Measurements from ENCODE around the gene AGBL1.

Gene AGBL1

DNA sequence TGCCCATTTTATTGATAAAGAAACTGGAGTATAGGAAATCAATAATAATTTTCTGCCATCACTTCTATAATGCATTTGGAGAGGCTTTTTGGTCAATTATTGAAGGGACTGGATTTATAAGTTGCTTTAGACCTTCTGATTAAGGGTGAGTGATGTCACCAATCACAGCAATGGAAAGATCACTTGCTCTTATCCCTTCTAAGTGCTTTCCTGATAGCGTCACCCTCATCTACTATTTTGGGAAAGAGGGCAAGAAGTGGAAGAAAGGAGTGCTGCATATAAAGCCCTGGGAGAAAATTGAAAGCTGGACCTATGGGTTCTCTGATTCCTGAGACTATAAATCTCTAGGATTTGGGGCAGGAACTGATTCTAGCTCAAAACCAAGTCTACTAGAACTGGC, 771.3 kb downstream of the AGBL1 start:
- no peak for TF ChIP-seq CEBPB (IDR thresholded peaks at IDR 0.05)

DNA sequence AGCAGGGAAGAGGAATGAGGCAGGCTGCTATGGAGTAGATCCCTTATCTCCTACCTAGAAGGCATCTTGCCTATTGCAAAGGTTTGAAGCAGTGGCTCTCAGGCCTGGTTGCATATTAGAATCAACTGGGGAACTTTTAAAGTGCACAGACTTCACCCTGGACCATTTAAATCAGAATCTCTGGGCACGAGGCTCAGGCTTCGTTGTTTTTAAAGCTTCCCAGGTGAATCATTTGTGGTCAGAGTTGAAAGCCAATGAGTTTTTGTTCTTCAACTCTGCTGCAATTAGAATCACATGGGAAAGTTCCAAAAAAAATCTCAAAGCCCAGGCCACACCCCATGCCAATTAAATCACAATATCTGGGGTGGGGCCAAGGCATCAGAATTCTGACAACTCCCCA, 773.1 kb downstream of the AGBL1 start:
- no peak for TF ChIP-seq CEBPB (IDR thresholded peaks at IDR 0.05)
- no peak for TF ChIP-seq CREB1 (IDR thresholded peaks at IDR 0.05; ENCODE audit: low read depth)
- TF ChIP-seq, protein P1, sequence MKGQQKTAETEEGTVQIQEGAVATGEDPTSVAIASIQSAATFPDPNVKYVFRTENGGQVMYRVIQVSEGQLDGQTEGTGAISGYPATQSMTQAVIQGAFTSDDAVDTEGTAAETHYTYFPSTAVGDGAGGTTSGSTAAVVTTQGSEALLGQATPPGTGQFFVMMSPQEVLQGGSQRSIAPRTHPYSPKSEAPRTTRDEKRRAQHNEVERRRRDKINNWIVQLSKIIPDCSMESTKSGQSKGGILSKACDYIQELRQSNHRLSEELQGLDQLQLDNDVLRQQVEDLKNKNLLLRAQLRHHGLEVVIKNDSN (IDR thresholded peaks at IDR 0.05), result no peak

DNA sequence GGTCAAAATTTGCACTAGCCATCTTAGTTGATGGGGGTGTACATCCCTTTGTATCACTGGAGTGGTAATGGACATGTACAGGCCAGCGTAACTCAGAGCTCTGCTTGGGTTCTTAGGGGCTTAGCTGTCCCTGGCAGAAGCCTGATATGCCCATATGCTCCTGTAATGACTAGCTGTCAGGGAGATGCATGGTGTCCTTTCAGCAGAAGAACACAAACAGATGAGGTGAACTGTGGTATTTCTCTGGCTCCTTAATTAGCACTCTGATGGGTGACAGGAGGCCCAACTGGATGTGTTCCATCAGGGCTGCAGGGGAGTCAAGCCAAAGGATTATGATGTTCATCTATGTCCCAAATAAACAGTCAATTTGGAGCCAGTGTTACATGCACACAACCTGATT, 774.5 kb downstream of the AGBL1 start:
- TF ChIP-seq EP300 (IDR thresholded peaks at IDR 0.05; ENCODE audit: borderline replicate concordance) (no peak), CEBPB (IDR thresholded peaks at IDR 0.05) (no peak), FOXM1 (IDR thresholded peaks at IDR 0.05; ENCODE audit: borderline replicate concordance, low read depth) (no peak), TEAD4 (IDR thresholded peaks at IDR 0.05) (no peak), TCF12 (IDR thresholded peaks at IDR 0.05; ENCODE audit: low read depth) (no peak), ZBTB7A (IDR thresholded peaks at IDR 0.05; ENCODE audit: low read depth) (no peak), CREB1 (IDR thresholded peaks at IDR 0.05; ENCODE audit: low read depth) (no peak)
- TF ChIP-seq, protein P2, sequence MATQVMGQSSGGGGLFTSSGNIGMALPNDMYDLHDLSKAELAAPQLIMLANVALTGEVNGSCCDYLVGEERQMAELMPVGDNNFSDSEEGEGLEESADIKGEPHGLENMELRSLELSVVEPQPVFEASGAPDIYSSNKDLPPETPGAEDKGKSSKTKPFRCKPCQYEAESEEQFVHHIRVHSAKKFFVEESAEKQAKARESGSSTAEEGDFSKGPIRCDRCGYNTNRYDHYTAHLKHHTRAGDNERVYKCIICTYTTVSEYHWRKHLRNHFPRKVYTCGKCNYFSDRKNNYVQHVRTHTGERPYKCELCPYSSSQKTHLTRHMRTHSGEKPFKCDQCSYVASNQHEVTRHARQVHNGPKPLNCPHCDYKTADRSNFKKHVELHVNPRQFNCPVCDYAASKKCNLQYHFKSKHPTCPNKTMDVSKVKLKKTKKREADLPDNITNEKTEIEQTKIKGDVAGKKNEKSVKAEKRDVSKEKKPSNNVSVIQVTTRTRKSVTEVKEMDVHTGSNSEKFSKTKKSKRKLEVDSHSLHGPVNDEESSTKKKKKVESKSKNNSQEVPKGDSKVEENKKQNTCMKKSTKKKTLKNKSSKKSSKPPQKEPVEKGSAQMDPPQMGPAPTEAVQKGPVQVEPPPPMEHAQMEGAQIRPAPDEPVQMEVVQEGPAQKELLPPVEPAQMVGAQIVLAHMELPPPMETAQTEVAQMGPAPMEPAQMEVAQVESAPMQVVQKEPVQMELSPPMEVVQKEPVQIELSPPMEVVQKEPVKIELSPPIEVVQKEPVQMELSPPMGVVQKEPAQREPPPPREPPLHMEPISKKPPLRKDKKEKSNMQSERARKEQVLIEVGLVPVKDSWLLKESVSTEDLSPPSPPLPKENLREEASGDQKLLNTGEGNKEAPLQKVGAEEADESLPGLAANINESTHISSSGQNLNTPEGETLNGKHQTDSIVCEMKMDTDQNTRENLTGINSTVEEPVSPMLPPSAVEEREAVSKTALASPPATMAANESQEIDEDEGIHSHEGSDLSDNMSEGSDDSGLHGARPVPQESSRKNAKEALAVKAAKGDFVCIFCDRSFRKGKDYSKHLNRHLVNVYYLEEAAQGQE (IDR thresholded peaks at IDR 0.05; ENCODE audit: low read depth), result no peak
- TF ChIP-seq, protein P3, sequence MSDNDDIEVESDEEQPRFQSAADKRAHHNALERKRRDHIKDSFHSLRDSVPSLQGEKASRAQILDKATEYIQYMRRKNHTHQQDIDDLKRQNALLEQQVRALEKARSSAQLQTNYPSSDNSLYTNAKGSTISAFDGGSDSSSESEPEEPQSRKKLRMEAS (IDR thresholded peaks at IDR 0.05), result no peak
- TF ChIP-seq, protein P1 (IDR thresholded peaks at IDR 0.05), result no peak

DNA sequence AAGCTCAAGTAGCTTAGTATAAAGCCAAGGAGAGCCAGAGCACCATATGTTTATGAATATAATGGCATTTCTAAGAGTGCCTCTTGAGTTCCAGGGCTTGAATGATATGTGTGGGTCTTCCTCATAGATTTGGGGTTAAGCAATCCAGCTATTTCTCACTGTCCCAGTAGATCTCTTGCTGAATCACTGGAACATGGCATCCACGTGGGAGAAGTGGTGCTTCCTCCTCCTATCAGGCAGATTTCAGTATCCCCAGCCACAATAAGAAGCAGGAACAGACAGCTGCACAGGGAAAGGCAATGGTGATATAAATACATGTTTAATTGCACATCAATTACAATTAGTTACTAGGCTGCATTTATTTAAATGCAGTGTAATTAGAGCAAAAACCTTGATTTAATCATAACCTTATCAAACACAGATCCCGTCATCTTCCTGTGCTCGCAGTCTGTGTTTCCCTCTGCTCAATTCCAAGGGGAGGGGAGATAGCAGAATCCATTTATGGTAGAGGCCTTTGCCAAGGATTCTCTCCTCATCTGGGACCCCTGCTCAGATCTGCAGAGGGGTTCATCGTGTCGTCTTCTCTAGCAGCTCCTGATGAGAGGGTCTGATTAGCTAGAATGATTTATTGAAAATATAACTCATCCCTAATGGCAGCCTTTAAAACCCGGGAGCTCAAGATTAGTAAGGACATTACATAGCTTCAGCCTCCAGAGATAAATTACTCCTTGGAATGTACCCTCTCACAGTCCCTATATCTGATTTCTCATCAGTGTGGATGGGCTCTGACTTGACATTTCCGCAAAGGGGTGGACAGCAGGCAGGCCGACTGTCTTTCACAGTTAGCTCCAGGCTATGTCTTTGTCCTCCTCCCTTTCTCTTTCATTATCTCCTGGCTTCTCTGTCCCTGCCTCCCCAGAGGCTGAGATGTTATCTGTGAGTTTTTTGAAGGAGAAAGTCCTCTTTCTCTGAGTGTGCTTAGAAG, 775.9 kb downstream of the AGBL1 start:
- TF ChIP-seq, protein P1 (IDR thresholded peaks at IDR 0.05), result no peak
- TF ChIP-seq RAD21 (IDR thresholded peaks at IDR 0.05; ENCODE audit: low read depth) (no peak), YY1 (IDR thresholded peaks at IDR 0.05; ENCODE audit: low read depth) (no peak), CREB1 (IDR thresholded peaks at IDR 0.05; ENCODE audit: low read depth) (no peak), FOXM1 (IDR thresholded peaks at IDR 0.05; ENCODE audit: borderline replicate concordance, low read depth) (no peak), TCF12 (IDR thresholded peaks at IDR 0.05; ENCODE audit: low read depth) (no peak), EP300 (IDR thresholded peaks at IDR 0.05; ENCODE audit: borderline replicate concordance) (no peak), ZBTB7A (IDR thresholded peaks at IDR 0.05; ENCODE audit: low read depth) (no peak), NFIC (IDR thresholded peaks at IDR 0.05) (no peak), TEAD4 (IDR thresholded peaks at IDR 0.05) (no peak), CEBPB (IDR thresholded peaks at IDR 0.05) (no peak), TAF1 (IDR thresholded peaks at IDR 0.05; ENCODE audit: low read depth) (no peak), EGR1 (IDR thresholded peaks at IDR 0.05) (no peak)
- TF ChIP-seq, protein P3 (IDR thresholded peaks at IDR 0.05), result no peak
- TF ChIP-seq, protein P2 (IDR thresholded peaks at IDR 0.05; ENCODE audit: low read depth), result no peak

DNA sequence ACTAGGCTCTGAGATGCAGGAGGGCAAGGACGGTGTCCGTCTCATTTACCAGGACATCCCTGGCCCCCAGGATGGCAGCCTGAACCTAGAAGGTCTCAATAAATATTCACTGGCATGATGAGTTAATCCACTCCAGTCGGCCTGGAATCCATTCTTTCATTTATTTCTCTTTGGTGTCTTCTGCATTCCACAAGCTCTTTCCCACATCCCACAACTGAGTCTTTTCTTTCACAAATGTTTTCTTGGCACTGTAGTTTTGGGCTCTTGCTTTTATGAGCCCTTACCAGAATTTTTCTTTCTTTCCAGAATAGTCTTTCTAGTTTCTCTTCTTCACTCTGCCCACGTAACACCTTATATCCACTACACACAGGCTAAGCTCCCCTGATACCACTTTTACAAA, 778.0 kb downstream of the AGBL1 start:
- TF ChIP-seq RAD21 (IDR thresholded peaks at IDR 0.05; ENCODE audit: low read depth), result no peak
- TF ChIP-seq NFIC (IDR thresholded peaks at IDR 0.05), result no peak
- TF ChIP-seq TCF12 (IDR thresholded peaks at IDR 0.05; ENCODE audit: low read depth), result no peak
- TF ChIP-seq CEBPB (IDR thresholded peaks at IDR 0.05), result no peak
- TF ChIP-seq, protein P1 (IDR thresholded peaks at IDR 0.05), result no peak
- TF ChIP-seq, protein P3 (IDR thresholded peaks at IDR 0.05), result no peak
- no peak for TF ChIP-seq TEAD4 (IDR thresholded peaks at IDR 0.05)
- TF ChIP-seq TAF1 (IDR thresholded peaks at IDR 0.05; ENCODE audit: low read depth), result no peak
- TF ChIP-seq ZBTB7A (IDR thresholded peaks at IDR 0.05; ENCODE audit: low read depth), result no peak
- no peak for TF ChIP-seq EP300 (IDR thresholded peaks at IDR 0.05; ENCODE audit: borderline replicate concordance)
- no peak for TF ChIP-seq FOXM1 (IDR thresholded peaks at IDR 0.05; ENCODE audit: borderline replicate concordance, low read depth)

Data from Ishikawa (cell line).